Gastroesophageal sphincter (tissue), 4 donors: ENCODE measurements around the gene FAM118A. TPM values are rescaled to one million over a fixed set of nuclear protein-coding genes. Genes with fewer than 3 reads are reported as not detected.

Experiments used
- ATAC-seq: fragments of 150-250 bp; one replicate; pipeline ENCODE4 v1.9.1; 2016; ENCODE audit warnings: mild to moderate bottlenecking, moderate library complexity
- H3K27ac ChIP-seq, 4 donors: fragments of 200-600 bp; sonication (generic) in 3 of 4; 1 replicate in 3 of 4; 2 replicates in 1 of 4; pipeline ENCODE4 v1.5.1; 2016 to 2019
- H3K27me3 ChIP-seq: fragments of 200-600 bp; sonication (generic); one replicate; pipeline ENCODE4 v1.5.1; 2019
- H3K36me3 ChIP-seq, 2 donors: fragments of 200-600 bp; sonication (generic); one replicate each; pipeline ENCODE4 v1.5.1; 2019; ENCODE audit warnings: control low read depth in 1 of 2
- H3K4me1 ChIP-seq, 3 donors: fragments of 200-600 bp; sonication (generic); 1 replicate in 2 of 3; 2 replicates in 1 of 3; pipeline ENCODE4 v1.5.1; 2016 to 2019; ENCODE audit warnings: control low read depth in 2 of 3
- H3K4me3 ChIP-seq, 2 donors: fragments of 200-600 bp; sonication (generic); one replicate each; pipeline ENCODE4 v1.5.1; 2019; ENCODE audit warnings: mild to moderate bottlenecking in 1 of 2, moderate library complexity in 1 of 2
- H3K9me3 ChIP-seq, 3 donors: fragments of 200-600 bp; sonication (generic); one replicate each; pipeline ENCODE4 v1.5.1; 2017 to 2019; ENCODE audit warnings: control low read depth in 2 of 3
- CTCF ChIP-seq, 4 experiments: fragments of 200-600 bp in 2 of 4; fragments of 450-650 bp in 2 of 4; sonication (generic) in 1 of 4; IDR thresholded peaks; one replicate each; pipeline ENCODE4 v1.5.1; 2017 to 2019; ENCODE audit warnings: antibody characterized with exemption in 4 of 4, mild to moderate bottlenecking in 2 of 4, moderate library complexity in 2 of 4
- EP300 ChIP-seq: sonication (generic); formaldehyde crosslinking; IDR thresholded peaks from one replicate; pipeline ENCODE4 v1.6.1; 2017; ENCODE audit warnings: antibody characterized with exemption, mild to moderate bottlenecking
- POLR2A ChIP-seq, 2 donors: fragments of 450-650 bp; IDR thresholded peaks; one replicate each; pipeline ENCODE4 v1.6.1; 2017; ENCODE audit warnings: antibody characterized with exemption in 2 of 2, mild to moderate bottlenecking in 2 of 2, moderate library complexity in 1 of 2
- POLR2AphosphoS5 ChIP-seq: sonication (generic); formaldehyde crosslinking; IDR thresholded peaks from one replicate; pipeline ENCODE4 v1.6.1; 2017; ENCODE audit warnings: antibody characterized with exemption
- WGBS, 2 donors: methylation state at CpG; one replicate each; pipeline ENCODE4 v1.1.5; 2018; ENCODE audit warnings: low coverage in 1 of 2; 5-methylcytosine and 5-hydroxymethylcytosine counted together
- total RNA-seq, 4 donors: library from RNA; depleted of rRNA; stranded (reverse); fragments of >200 nt; gene quantifications; one replicate each; pipeline ENCODE4 v1.1.0, GENCODE V29; 2016

FAM118A gene
- total RNA-seq, 4 donors from 2014 or later, result 17.4 to 82.9 (median 29.6) TPM

- TF ChIP-seq CTCF (IDR thresholded peaks at IDR 0.05) (no peak), EP300 (no peak), POLR2AphosphoS5 (no peak), POLR2A (IDR thresholded peaks at IDR 0.05) (no peak)
- H3K27me3 ChIP-seq, result no peaks in the 10 kb centered on the region
- H3K36me3 ChIP-seq, result no peaks in the 10 kb centered on the region
- 24 to 54% methylated on average over 8 to 9 of the region's 14 CpGs for WGBS, 2 donors
- H3K27ac ChIP-seq, result peak overlapping the region in 2 of 4 donors; percentile 86 to 94
- peaks cover 0 to 44% (median 8%) of the 10 kb centered on the region in 3 donors for H3K4me1 ChIP-seq
- peak overlapping the region; percentile 54 to 77 for H3K4me3 ChIP-seq
- no peak for ATAC-seq
- no peaks in the 10 kb centered on the region for H3K9me3 ChIP-seq
Measured at GRCh38 chr22:45310977-45311531, 1.3 kb downstream of the FAM118A start.

- H3K4me1 ChIP-seq, result peaks cover 0 to 58% (median 12%) of the 10 kb centered on the region in 3 donors
- 50 to 87% methylated on average over 2 to 6 of the region's 8 CpGs for WGBS, 2 donors
- no peaks in the 10 kb centered on the region for H3K27me3 ChIP-seq
- ATAC-seq, result no peak
- TF ChIP-seq POLR2AphosphoS5 (no peak), EP300 (no peak), POLR2A (IDR thresholded peaks at IDR 0.05) (no peak), CTCF (IDR thresholded peaks at IDR 0.05) (no peak)
- no peak overlapping the region for H3K4me3 ChIP-seq
- no peaks in the 10 kb centered on the region for H3K36me3 ChIP-seq
- H3K9me3 ChIP-seq, result no peaks in the 10 kb centered on the region
- H3K27ac ChIP-seq, result no peak overlapping the region
Measured at GRCh38 chr22:45312415-45312814, 2.7 kb downstream of the FAM118A start.

- 68 to 73% methylated on average over 2 of the region's 4 CpGs for WGBS, 2 donors
- Histone ChIP-seq H3K4me1 (peaks cover 0 to 62% (median 17%) of the 10 kb centered on the region in 3 donors), H3K27me3 (no peaks in the 10 kb centered on the region)
Measured at GRCh38 chr22:45312856-45313255, 3.1 kb downstream of the FAM118A start.

GRCh38 chr22:45314054-45314721 lies 4.5 kb downstream of the FAM118A start:
- no peak for ATAC-seq
- 66% methylated on average over 5 to 7 of the region's 8 CpGs for WGBS, 2 donors
- Histone ChIP-seq H3K4me3 (no peak overlapping the region), H3K27ac (peak overlapping the region in 1 of 4 donors; percentile 19), H3K4me1 (peaks cover 0 to 70% (median 29%) of the 10 kb centered on the region in 3 donors), H3K9me3 (no peaks in the 10 kb centered on the region), H3K27me3 (no peaks in the 10 kb centered on the region), H3K36me3 (no peaks in the 10 kb centered on the region)
- TF ChIP-seq POLR2AphosphoS5, result no peak
- TF ChIP-seq EP300, result no peak
- TF ChIP-seq POLR2A (IDR thresholded peaks at IDR 0.05), result no peak
- no peak for TF ChIP-seq CTCF (IDR thresholded peaks at IDR 0.05)

More at GRCh38 chr22:45312856-45313255, 3.1 kb downstream of the FAM118A start:
- H3K9me3 ChIP-seq, result no peaks in the 10 kb centered on the region
- H3K27ac ChIP-seq, result no peak overlapping the region
- no peak for ATAC-seq
- H3K4me3 ChIP-seq, result no peak overlapping the region
- H3K36me3 ChIP-seq, result no peaks in the 10 kb centered on the region
- TF ChIP-seq POLR2AphosphoS5, result no peak

GRCh38 chr22:45314786-45315185 lies 5.1 kb downstream of the FAM118A start:
- H3K4me3 ChIP-seq, result no peak overlapping the region
- ATAC-seq, result no peak
- H3K27me3 ChIP-seq, result no peaks in the 10 kb centered on the region
- no peak overlapping the region for H3K27ac ChIP-seq
- peaks cover 0 to 74% (median 34%) of the 10 kb centered on the region in 3 donors for H3K4me1 ChIP-seq
- no peaks in the 10 kb centered on the region for H3K36me3 ChIP-seq
- WGBS, 2 donors, result 90 to 97% methylated on average over 6 of the region's 6 CpGs
- TF ChIP-seq CTCF (IDR thresholded peaks at IDR 0.05) (no peak), POLR2A (IDR thresholded peaks at IDR 0.05) (no peak), EP300 (no peak), POLR2AphosphoS5 (no peak)
- no peaks in the 10 kb centered on the region for H3K9me3 ChIP-seq
